Endothelial cell of umbilical vein (primary cell): ENCODE measurements around the gene TRMO.

Source experiments
- CTCF ChIP-seq, 2 donors: IDR thresholded peaks; 1 replicate in 1 of 2; 2 replicates in 1 of 2; pipeline ENCODE4 v1.5.1; 2011; ENCODE audit warnings: low read length in 2 of 2, mild to moderate bottlenecking in 2 of 2, moderate library complexity in 2 of 2, control low read depth in 1 of 2, inconsistent platforms in 1 of 2, low read depth in 1 of 2; ENCODE audit not compliant: insufficient read depth in 1 of 2; ENCODE audit errors: extremely low read depth in 1 of 2
- EZH2 ChIP-seq: IDR thresholded peaks from 2 replicates; pipeline ENCODE4 v1.6.1; 2012; ENCODE audit warnings: borderline replicate concordance, low read depth, mild to moderate bottlenecking, moderate library complexity, low read length, inconsistent platforms; ENCODE audit not compliant: severe bottlenecking
- FOS ChIP-seq: IDR thresholded peaks from 2 replicates; pipeline ENCODE4 v1.6.1; 2011; ENCODE audit warnings: mild to moderate bottlenecking, low read length, moderate library complexity, borderline replicate concordance; ENCODE audit not compliant: insufficient read depth
- GATA2 ChIP-seq: IDR thresholded peaks from 2 replicates; pipeline ENCODE4 v1.7.0; 2011; ENCODE audit warnings: low read depth, mild to moderate bottlenecking, moderate library complexity, mixed read lengths, low read length; ENCODE audit not compliant: insufficient read length, insufficient read depth
- JUN ChIP-seq: IDR thresholded peaks from 2 replicates; pipeline ENCODE4 v1.6.1; 2011; ENCODE audit warnings: borderline replicate concordance, low read depth; ENCODE audit not compliant: insufficient read length, insufficient read depth
- MAX ChIP-seq: IDR thresholded peaks from 2 replicates; pipeline ENCODE4 v1.6.1; 2011; ENCODE audit not compliant: insufficient read depth, insufficient read length
- MYC ChIP-seq: IDR thresholded peaks from one replicate; pipeline ENCODE4 v1.6.1; 2011; ENCODE audit warnings: mild to moderate bottlenecking, low read depth, low read length
- POLR2A ChIP-seq: IDR thresholded peaks from 2 replicates; pipeline ENCODE4 v1.6.1; 2012; ENCODE audit warnings: low read depth, mild to moderate bottlenecking, control low read depth, low read length
- POLR2AphosphoS5 ChIP-seq: IDR thresholded peaks from 2 replicates; pipeline ENCODE4 v1.6.1; 2012; ENCODE audit warnings: low read depth, mild to moderate bottlenecking, control low read depth, low read length, moderate library complexity; ENCODE audit not compliant: insufficient read depth

- TF ChIP-seq POLR2A = no peak
- TF ChIP-seq CTCF (IDR thresholded peaks at IDR 0.05; ENCODE audit: extremely low read depth in 1 of 2, insufficient read depth in 1 of 2, low read depth in 1 of 2, low read length in 2 of 2) = no peak
- TF ChIP-seq POLR2AphosphoS5 = no peak
- no peak for TF ChIP-seq MAX
- no peak for TF ChIP-seq EZH2
- no peak for TF ChIP-seq MYC
- TF ChIP-seq FOS = no peak
- TF ChIP-seq GATA2 = no peak
- no peak for TF ChIP-seq JUN
Observed at GRCh38 chr9:97903177-97903576, 19.1 kb downstream of the TRMO start.
